Parathyroid adenoma (tissue), 2 donors: ENCODE measurements around the gene CNGB1.

Source experiments
- H2AFZ ChIP-seq: fragments of 300-600 bp; sonication (generic); one replicate; pipeline ENCODE4 v1.7.0; 2017; ENCODE audit warnings: antibody characterized with exemption, mild to moderate bottlenecking
- H3K27ac ChIP-seq: fragments of 300-600 bp; sonication (generic); one replicate; pipeline ENCODE4 v1.7.0; 2017
- H3K27me3 ChIP-seq: fragments of 300-600 bp; sonication (generic); one replicate; pipeline ENCODE4 v1.7.0; 2017; ENCODE audit warnings: low read length; ENCODE audit not compliant: control insufficient read depth, insufficient read depth
- H3K36me3 ChIP-seq: fragments of 300-600 bp; sonication (generic); one replicate; pipeline ENCODE4 v1.7.0; 2017; ENCODE audit warnings: low read length; ENCODE audit not compliant: control insufficient read depth, insufficient read depth
- H3K4me1 ChIP-seq: fragments of 300-600 bp; sonication (generic); one replicate; pipeline ENCODE4 v1.7.0; 2017; ENCODE audit warnings: control low read depth
- H3K4me2 ChIP-seq: fragments of 300-600 bp; sonication (generic); one replicate; pipeline ENCODE4 v1.7.0; 2017; ENCODE audit warnings: low read length
- H3K4me3 ChIP-seq: fragments of 300-600 bp; sonication (generic); one replicate; pipeline ENCODE4 v1.7.0; 2017; ENCODE audit warnings: low read depth, low read length
- H3K79me2 ChIP-seq: fragments of 300-600 bp; sonication (generic); one replicate; pipeline ENCODE4 v1.7.0; 2017; ENCODE audit warnings: control low read depth
- H3K9ac ChIP-seq: fragments of 300-600 bp; sonication (generic); one replicate; pipeline ENCODE4 v1.7.0; 2017; ENCODE audit warnings: mild to moderate bottlenecking
- H3K9me3 ChIP-seq: fragments of 300-600 bp; sonication (generic); one replicate; pipeline ENCODE4 v1.7.0; 2017; ENCODE audit warnings: low read length; ENCODE audit not compliant: control insufficient read depth
- CTCF ChIP-seq: fragments of 300-600 bp; sonication (generic); IDR thresholded peaks from one replicate; pipeline ENCODE4 v1.7.0; 2017; ENCODE audit warnings: antibody characterized with exemption, mild to moderate bottlenecking
- donor health status: primary hyperparathyroidism.

The CNGB1 gene

GRCh38 chr16:57925310-57925709 lies 45.6 kb downstream of the CNGB1 start:
- Histone ChIP-seq H3K79me2 (no peaks in the 10 kb centered on the region), H3K27me3 (no peaks in the 10 kb centered on the region), H3K9ac (no peak overlapping the region), H3K9me3 (no peaks in the 10 kb centered on the region), H3K4me2 (no peak overlapping the region), H2AFZ (no peak overlapping the region), H3K4me1 (peaks cover 3% of the 10 kb centered on the region), H3K27ac (no peak overlapping the region), H3K4me3 (no peak overlapping the region), H3K36me3 (no peaks in the 10 kb centered on the region)
- TF ChIP-seq CTCF = no peak

DNA sequence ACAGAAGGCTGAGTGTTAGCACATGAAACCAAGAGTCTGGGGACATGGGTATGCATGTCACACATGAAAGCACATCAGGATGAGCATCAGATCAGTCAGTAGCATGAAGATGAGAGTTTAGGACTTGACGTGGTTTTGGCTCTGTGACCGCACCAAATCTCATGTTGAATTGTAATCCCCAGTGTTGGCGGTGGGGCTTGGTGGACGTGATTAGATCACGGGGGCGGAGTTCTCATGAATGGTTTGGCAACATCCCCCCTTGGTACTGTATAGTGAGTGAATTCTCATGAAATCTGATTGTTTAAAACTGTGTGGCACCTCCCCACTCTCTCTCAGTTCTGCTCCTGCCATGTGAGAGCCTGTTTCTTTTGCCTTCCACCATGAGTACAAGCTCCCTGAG lies 46.4 kb downstream of the CNGB1 start:
- Histone ChIP-seq H3K4me2 (no peak overlapping the region), H3K27me3 (no peaks in the 10 kb centered on the region), H3K4me1 (peaks cover 3% of the 10 kb centered on the region), H2AFZ (no peak overlapping the region), H3K9ac (no peak overlapping the region), H3K27ac (no peak overlapping the region), H3K79me2 (no peaks in the 10 kb centered on the region), H3K9me3 (no peaks in the 10 kb centered on the region), H3K4me3 (no peak overlapping the region), H3K36me3 (no peaks in the 10 kb centered on the region)
- no peak for TF ChIP-seq CTCF

GRCh38 chr16:57923841-57924240 lies 47.1 kb downstream of the CNGB1 start:
- H3K4me2 ChIP-seq = no peak overlapping the region
- H3K9me3 ChIP-seq = no peaks in the 10 kb centered on the region
- H3K27me3 ChIP-seq = no peaks in the 10 kb centered on the region
- TF ChIP-seq CTCF = no peak
- H3K4me3 ChIP-seq = no peak overlapping the region
- H3K79me2 ChIP-seq = no peaks in the 10 kb centered on the region
- no peak overlapping the region for H2AFZ ChIP-seq
- H3K27ac ChIP-seq = no peak overlapping the region
- H3K36me3 ChIP-seq = no peaks in the 10 kb centered on the region
- H3K4me1 ChIP-seq = peaks cover 3% of the 10 kb centered on the region
- no peak overlapping the region for H3K9ac ChIP-seq

- no peak overlapping the region for H3K27ac ChIP-seq
- no peaks in the 10 kb centered on the region for H3K27me3 ChIP-seq
- H2AFZ ChIP-seq = no peak overlapping the region
- no peak overlapping the region for H3K4me3 ChIP-seq
- no peak overlapping the region for H3K4me2 ChIP-seq
- peaks cover 3% of the 10 kb centered on the region for H3K4me1 ChIP-seq
- H3K79me2 ChIP-seq = no peaks in the 10 kb centered on the region
- no peak overlapping the region for H3K9ac ChIP-seq
- no peaks in the 10 kb centered on the region for H3K36me3 ChIP-seq
- no peak for TF ChIP-seq CTCF
- H3K9me3 ChIP-seq = no peaks in the 10 kb centered on the region
Observed at GRCh38 chr16:57923418-57923817, 47.5 kb downstream of the CNGB1 start.

DNA sequence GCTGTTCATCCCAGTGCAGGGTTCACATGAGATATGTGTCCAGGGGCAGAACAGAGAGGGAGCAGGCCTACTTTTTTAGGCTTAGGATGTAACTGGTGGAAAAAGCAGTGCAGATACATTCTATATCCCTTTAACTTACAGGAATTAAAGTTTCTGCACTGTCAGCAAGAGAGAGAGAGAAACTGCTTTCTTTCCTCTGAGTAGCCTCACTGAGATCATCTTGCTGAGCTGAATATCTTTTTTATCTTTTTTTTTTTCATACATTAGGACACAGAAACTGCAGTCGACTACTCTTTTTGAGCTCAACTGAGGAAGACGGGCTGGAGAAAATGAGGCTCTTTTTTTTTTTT lies 50.1 kb downstream of the CNGB1 start:
- H3K9ac ChIP-seq = no peak overlapping the region
- no peaks in the 10 kb centered on the region for H3K79me2 ChIP-seq
- H3K9me3 ChIP-seq = no peaks in the 10 kb centered on the region
- no peaks in the 10 kb centered on the region for H3K36me3 ChIP-seq
- no peak overlapping the region for H3K27ac ChIP-seq
- H3K27me3 ChIP-seq = no peaks in the 10 kb centered on the region
- H2AFZ ChIP-seq = no peak overlapping the region
- H3K4me3 ChIP-seq = no peak overlapping the region
- no peak overlapping the region for H3K4me2 ChIP-seq
- no peak for TF ChIP-seq CTCF
- no peaks in the 10 kb centered on the region for H3K4me1 ChIP-seq
